Peyer's patch (tissue), 4 donors: ENCODE data around the gene OR52N1.

Experiments
- POLR2A ChIP-seq, 2 donors: fragments of 450-650 bp; IDR thresholded peaks; one replicate each; pipeline ENCODE4 v1.5.1; 2017; ENCODE audit warnings: antibody characterized with exemption in 2 of 2, mild to moderate bottlenecking in 2 of 2, moderate library complexity in 2 of 2
- TF ChIP-seq, protein P1 (sequence below), 6 experiments: fragments of 450-650 bp in 4 of 6; fragments of 200-600 bp in 2 of 6; sonication (generic) in 1 of 6; IDR thresholded peaks; one replicate each; pipeline ENCODE4 v1.5.1; 2017 to 2019; ENCODE audit warnings: antibody characterized with exemption in 6 of 6, mild to moderate bottlenecking in 3 of 6, moderate library complexity in 1 of 6

GRCh38 chr11:5767056-5767455 is 24.0 kb downstream of the OR52N1 start:
- TF ChIP-seq, protein P1, sequence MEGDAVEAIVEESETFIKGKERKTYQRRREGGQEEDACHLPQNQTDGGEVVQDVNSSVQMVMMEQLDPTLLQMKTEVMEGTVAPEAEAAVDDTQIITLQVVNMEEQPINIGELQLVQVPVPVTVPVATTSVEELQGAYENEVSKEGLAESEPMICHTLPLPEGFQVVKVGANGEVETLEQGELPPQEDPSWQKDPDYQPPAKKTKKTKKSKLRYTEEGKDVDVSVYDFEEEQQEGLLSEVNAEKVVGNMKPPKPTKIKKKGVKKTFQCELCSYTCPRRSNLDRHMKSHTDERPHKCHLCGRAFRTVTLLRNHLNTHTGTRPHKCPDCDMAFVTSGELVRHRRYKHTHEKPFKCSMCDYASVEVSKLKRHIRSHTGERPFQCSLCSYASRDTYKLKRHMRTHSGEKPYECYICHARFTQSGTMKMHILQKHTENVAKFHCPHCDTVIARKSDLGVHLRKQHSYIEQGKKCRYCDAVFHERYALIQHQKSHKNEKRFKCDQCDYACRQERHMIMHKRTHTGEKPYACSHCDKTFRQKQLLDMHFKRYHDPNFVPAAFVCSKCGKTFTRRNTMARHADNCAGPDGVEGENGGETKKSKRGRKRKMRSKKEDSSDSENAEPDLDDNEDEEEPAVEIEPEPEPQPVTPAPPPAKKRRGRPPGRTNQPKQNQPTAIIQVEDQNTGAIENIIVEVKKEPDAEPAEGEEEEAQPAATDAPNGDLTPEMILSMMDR (IDR thresholded peaks at IDR 0.05): no peak
- no peak for TF ChIP-seq POLR2A (IDR thresholded peaks at IDR 0.05)
